Right atrium auricular region (tissue), 2 donors: ENCODE data around the gene RAD51B. TPM values are rescaled to one million over a fixed set of nuclear protein-coding genes. Genes with fewer than 3 reads are reported as not detected.

Source experiments
- DNase-seq: peaks from one replicate; pipeline ENCODE4 v3.0.0-alpha.2; 2019; ENCODE audit warnings: low spot score
- H3K27ac ChIP-seq, 2 donors: fragments of 200-600 bp; sonication (generic); 1 replicate in 1 of 2; 2 replicates in 1 of 2; pipeline ENCODE4 v1.5.1; 2016 to 2019
- H3K27me3 ChIP-seq, 2 donors: fragments of 200-600 bp; sonication (generic); one replicate each; pipeline versions ENCODE4 v1.5.1 to v1.6.0; 2017 to 2019
- H3K36me3 ChIP-seq: fragments of 200-600 bp; sonication (generic); one replicate; pipeline ENCODE4 v1.5.1; 2016
- H3K4me1 ChIP-seq, 2 donors: fragments of 200-600 bp; sonication (generic); one replicate each; pipeline versions ENCODE4 v1.5.1 to v1.6.0; 2017 to 2019
- H3K4me3 ChIP-seq, 2 donors: fragments of 200-600 bp; sonication (generic); 1 replicate in 1 of 2; 2 replicates in 1 of 2; pipeline ENCODE4 v1.5.1; 2017 to 2019; ENCODE audit warnings: mild to moderate bottlenecking in 1 of 2, moderate library complexity in 1 of 2
- H3K9me3 ChIP-seq, 2 donors: fragments of 200-600 bp; sonication (generic); one replicate each; pipeline ENCODE4 v1.5.1; 2019
- total RNA-seq, 2 donors: library from RNA; depleted of rRNA; stranded (reverse); fragments of >200 nt; gene quantifications; one replicate each; pipeline ENCODE4 v1.1.0, GENCODE V29; 2016
- TF ChIP-seq, protein P1 (sequence below), 2 donors: fragments of 200-600 bp; sonication (generic); IDR thresholded peaks; one replicate each; pipeline ENCODE4 v1.5.1; 2019; ENCODE audit warnings: antibody characterized with exemption in 2 of 2

Gene RAD51B
- total RNA-seq, 2 donors from 2014 or later = 1.2 to 1.5 TPM

DNA sequence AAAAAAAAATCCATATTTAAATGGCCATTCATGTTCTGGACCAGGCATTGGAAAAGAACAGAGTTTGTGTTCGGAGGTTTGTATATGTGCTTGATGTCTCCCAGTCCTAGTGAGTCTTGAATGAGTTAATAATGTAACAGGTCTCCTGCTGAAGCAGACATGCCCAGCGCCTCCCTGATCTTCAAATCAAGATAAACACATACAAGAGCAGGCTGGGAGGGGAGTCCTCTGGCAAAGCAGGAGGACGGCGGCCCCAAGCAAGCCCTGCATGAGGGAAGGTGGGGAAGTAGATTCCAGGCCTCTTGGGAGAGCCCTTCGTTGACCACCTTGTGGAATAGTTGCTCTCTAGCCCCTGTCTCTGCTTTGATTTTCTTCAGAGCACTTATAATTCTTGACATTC, 817.0 kb downstream of the RAD51B start:
- TF ChIP-seq, protein P1, sequence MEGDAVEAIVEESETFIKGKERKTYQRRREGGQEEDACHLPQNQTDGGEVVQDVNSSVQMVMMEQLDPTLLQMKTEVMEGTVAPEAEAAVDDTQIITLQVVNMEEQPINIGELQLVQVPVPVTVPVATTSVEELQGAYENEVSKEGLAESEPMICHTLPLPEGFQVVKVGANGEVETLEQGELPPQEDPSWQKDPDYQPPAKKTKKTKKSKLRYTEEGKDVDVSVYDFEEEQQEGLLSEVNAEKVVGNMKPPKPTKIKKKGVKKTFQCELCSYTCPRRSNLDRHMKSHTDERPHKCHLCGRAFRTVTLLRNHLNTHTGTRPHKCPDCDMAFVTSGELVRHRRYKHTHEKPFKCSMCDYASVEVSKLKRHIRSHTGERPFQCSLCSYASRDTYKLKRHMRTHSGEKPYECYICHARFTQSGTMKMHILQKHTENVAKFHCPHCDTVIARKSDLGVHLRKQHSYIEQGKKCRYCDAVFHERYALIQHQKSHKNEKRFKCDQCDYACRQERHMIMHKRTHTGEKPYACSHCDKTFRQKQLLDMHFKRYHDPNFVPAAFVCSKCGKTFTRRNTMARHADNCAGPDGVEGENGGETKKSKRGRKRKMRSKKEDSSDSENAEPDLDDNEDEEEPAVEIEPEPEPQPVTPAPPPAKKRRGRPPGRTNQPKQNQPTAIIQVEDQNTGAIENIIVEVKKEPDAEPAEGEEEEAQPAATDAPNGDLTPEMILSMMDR (IDR thresholded peaks at IDR 0.05) = no peak
- H3K27ac ChIP-seq = peak overlapping the region; percentile 15 to 67

DNA sequence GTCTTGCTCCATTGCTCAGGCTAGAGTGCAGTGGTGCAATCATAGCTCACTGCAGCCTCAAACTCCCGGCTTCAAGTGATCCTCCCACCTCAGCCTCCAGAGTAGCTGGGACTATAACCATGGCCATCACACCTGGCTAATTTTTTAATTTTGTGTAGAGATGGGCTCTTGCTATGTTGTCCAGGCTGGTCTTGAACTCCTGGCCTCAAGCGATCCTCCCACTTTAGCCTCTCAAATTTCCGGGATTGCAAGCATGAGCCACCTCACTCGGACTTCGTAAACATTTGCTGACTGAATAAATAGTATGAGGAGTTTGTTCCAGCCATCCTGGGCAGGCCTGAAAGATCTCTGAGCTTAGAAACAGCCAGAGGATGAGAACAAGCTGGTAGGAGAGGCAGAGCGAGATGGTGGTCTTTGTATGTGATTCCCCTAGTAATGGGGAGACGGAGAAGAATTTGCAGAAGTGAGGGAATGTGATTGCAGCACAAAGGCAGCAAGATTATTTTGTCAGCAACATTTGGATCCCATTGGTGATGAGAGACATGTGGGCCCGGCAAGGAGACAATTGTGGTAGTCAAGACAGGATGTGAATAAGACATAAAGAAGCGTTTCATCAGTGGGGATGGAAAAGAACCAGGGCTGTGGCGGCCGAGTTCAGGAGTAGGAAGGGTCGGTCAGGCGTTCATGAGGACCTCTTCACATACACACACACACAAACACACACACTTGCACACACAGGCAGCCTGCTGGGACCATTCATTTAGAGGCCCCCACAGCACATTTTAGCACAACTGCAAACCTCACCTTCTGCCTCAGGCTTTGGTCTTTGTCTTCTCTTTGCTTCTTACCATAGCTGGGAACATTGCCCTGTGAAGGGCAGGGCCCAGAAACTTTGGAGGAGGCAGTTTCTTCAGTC, 817.8 kb downstream of the RAD51B start:
- H3K27ac ChIP-seq = peak overlapping the region; percentile 61 to 67
- no peak overlapping the region for H3K4me3 ChIP-seq
- peak; percentile 77 for DNase-seq
- no peaks in the 10 kb centered on the region for H3K36me3 ChIP-seq
- H3K4me1 ChIP-seq = peaks cover 0 to 44% of the 10 kb centered on the region in 2 donors
- H3K9me3 ChIP-seq = peaks cover 0 to 8% of the 10 kb centered on the region in 2 donors
- TF ChIP-seq, protein P1 (IDR thresholded peaks at IDR 0.05) = no peak
- no peaks in the 10 kb centered on the region for H3K27me3 ChIP-seq

More for the DNA sequence above, 817.0 kb downstream of the RAD51B start:
- Histone ChIP-seq H3K27me3 (no peaks in the 10 kb centered on the region), H3K9me3 (peaks cover 0 to 6% of the 10 kb centered on the region in 2 donors), H3K4me3 (no peak overlapping the region), H3K36me3 (no peaks in the 10 kb centered on the region), H3K4me1 (peaks cover 0 to 49% of the 10 kb centered on the region in 2 donors)
- no peak for DNase-seq

DNA sequence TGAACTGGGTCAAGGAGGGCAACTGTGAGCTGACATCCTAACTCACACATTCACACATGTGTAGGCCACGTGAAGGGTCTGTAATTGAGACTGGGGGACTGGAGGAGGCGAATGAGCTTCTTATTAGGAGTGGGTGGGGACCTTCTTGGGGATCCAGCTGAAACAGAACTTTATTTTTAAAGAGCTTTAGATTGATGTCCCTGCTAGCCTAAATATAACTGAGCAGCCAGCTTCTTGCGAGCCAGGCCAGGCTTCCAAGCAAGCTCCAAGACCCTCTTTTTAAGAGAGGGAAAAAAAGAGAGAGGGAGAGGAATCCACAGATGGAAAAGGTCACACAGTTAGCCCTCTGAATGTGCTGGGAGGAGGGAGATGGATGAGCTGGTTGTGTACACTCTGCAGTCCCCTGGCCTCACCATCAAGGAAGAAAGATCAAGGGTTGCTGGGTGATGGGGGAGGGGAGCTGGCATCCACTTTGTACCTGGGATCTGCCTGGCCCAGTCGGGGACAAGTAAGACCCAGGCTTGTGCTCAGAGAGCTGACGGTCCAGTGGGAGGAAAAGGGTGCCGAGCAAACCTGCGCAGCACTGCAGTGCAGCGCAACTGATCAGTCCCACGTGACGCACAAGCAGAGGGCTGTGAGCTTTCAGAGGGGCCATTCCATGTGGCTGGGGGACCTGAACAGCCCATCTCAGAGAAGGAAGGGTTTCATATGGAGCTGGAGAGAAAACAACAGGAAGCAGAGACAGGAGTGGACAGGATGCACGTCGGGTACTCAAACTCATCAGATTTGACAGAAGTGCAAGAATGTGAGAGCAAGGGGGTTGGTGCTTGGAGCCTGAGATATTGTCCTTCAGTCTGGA, 818.8 kb downstream of the RAD51B start:
- TF ChIP-seq, protein P1 (IDR thresholded peaks at IDR 0.05) = no peak
- Histone ChIP-seq H3K27me3 (no peaks in the 10 kb centered on the region), H3K27ac (peak overlapping the region; percentile 61 to 67), H3K36me3 (no peaks in the 10 kb centered on the region), H3K9me3 (peaks cover 0 to 8% of the 10 kb centered on the region in 2 donors), H3K4me1 (peaks cover 0 to 36% of the 10 kb centered on the region in 2 donors), H3K4me3 (no peak overlapping the region)
- DNase-seq = peak; percentile 58

DNA sequence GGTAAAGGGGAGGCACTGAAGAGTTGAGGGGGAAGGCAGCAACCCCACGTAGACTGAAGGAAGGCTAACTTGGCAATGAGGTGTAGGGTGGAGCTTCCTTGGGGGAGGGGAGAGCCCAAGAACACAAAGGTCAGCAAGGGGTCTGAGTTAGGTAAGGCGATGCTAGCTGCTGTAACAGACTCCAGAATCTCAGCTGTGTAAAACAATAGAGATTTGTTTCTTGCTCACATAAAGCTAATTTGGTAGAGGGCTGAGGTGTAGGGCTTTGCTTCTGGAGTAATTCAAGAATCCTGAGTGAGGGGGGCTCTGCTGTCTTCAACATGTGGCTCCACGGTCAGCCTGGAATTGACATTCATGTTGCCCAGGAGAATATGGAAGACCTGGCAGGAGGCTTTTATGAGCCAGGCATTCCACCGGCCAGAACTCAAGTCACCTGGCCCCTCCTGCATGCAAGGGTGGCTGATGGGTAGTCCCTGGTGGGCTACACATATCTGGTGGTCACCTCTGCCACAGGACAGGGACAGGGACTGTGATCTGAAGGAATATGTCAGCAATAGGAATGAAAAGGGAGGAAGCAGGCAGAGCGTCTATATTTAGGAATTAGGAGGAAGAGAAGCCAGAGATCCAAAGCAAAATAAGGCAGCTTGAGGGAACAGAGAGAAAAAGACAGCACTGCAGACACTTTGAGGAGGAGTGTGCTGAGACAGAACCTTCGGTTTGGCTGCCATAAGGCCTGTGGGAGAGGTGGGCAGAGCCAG, 819.6 kb downstream of the RAD51B start:
- H3K4me1 ChIP-seq = peaks cover 0 to 28% of the 10 kb centered on the region in 2 donors
- DNase-seq = peak; percentile 55
- H3K9me3 ChIP-seq = peaks cover 0 to 8% of the 10 kb centered on the region in 2 donors
- H3K27ac ChIP-seq = peak overlapping the region; percentile 61 to 67
- no peaks in the 10 kb centered on the region for H3K36me3 ChIP-seq
- no peak overlapping the region for H3K4me3 ChIP-seq
- TF ChIP-seq, protein P1 (IDR thresholded peaks at IDR 0.05) = no peak
- H3K27me3 ChIP-seq = no peaks in the 10 kb centered on the region
